ENCODE data around the gene ARHGAP8.

The ARHGAP8 gene

GRCh38 chr22:44884562-44884961 lies 132.2 kb downstream of the ARHGAP8 start:
- TF ChIP-seq FOXP2 (optimal IDR thresholded peaks at IDR 0.05; ENCODE audit: control extremely low read depth, extremely low read length, insufficient read depth) (no peak), POLR2AphosphoS5 (IDR thresholded peaks at IDR 0.05; ENCODE audit: borderline replicate concordance, low read depth, low read length) (no peak), EZH2 (IDR thresholded peaks at IDR 0.05) (no peak)

GRCh38 chr22:44884968-44885805 lies 132.8 kb downstream of the ARHGAP8 start:
- H3K36me3 ChIP-seq (ENCODE audit: insufficient read depth, low read length), result no peaks in the 10 kb centered on the region
- H3K9ac ChIP-seq (ENCODE audit: insufficient read length), result no peak overlapping the region
- no peak for DNase-seq (ENCODE audit: low read depth, low spot score)
- no peaks in the 10 kb centered on the region for H3K9me3 ChIP-seq (ENCODE audit: low read depth, low read length)
- TF ChIP-seq POLR2AphosphoS5 (IDR thresholded peaks at IDR 0.05; ENCODE audit: borderline replicate concordance, low read depth, low read length), result no peak
- TF ChIP-seq FOXP2 (optimal IDR thresholded peaks at IDR 0.05; ENCODE audit: control extremely low read depth, extremely low read length, insufficient read depth), result no peak
- no peak for TF ChIP-seq EZH2 (IDR thresholded peaks at IDR 0.05)
- no peak overlapping the region for H3K4me3 ChIP-seq
- H3K27ac ChIP-seq, result no peak overlapping the region

More at GRCh38 chr22:44884562-44884961, 132.2 kb downstream of the ARHGAP8 start:
- H3K36me3 ChIP-seq (ENCODE audit: insufficient read depth, low read length), result no peaks in the 10 kb centered on the region
- no peaks in the 10 kb centered on the region for H3K9me3 ChIP-seq (ENCODE audit: low read depth, low read length)
- no peak overlapping the region for H3K9ac ChIP-seq (ENCODE audit: insufficient read length)
- no peak overlapping the region for H3K27ac ChIP-seq
- no peak overlapping the region for H3K4me3 ChIP-seq
- no peak for DNase-seq (ENCODE audit: low read depth, low spot score)

GRCh38 chr22:44885806-44886360 lies 133.5 kb downstream of the ARHGAP8 start:
- no peak for DNase-seq (ENCODE audit: low read depth, low spot score)
- Histone ChIP-seq H3K9ac (ENCODE audit: insufficient read length) (no peak overlapping the region), H3K4me3 (no peak overlapping the region), H3K27ac (no peak overlapping the region), H3K9me3 (ENCODE audit: low read depth, low read length) (no peaks in the 10 kb centered on the region), H3K36me3 (ENCODE audit: insufficient read depth, low read length) (no peaks in the 10 kb centered on the region)
- no peak for TF ChIP-seq EZH2 (IDR thresholded peaks at IDR 0.05)
- TF ChIP-seq FOXP2 (optimal IDR thresholded peaks at IDR 0.05; ENCODE audit: control extremely low read depth, extremely low read length, insufficient read depth), result no peak
- no peak for TF ChIP-seq POLR2AphosphoS5 (IDR thresholded peaks at IDR 0.05; ENCODE audit: borderline replicate concordance, low read depth, low read length)

- Histone ChIP-seq H3K27ac (no peak overlapping the region), H3K4me3 (no peak overlapping the region), H3K36me3 (ENCODE audit: insufficient read depth, low read length) (no peaks in the 10 kb centered on the region), H3K9me3 (ENCODE audit: low read depth, low read length) (no peaks in the 10 kb centered on the region), H3K9ac (ENCODE audit: insufficient read length) (no peak overlapping the region)
- DNase-seq (ENCODE audit: low read depth, low spot score), result no peak
- TF ChIP-seq POLR2AphosphoS5 (IDR thresholded peaks at IDR 0.05; ENCODE audit: borderline replicate concordance, low read depth, low read length) (no peak), FOXP2 (optimal IDR thresholded peaks at IDR 0.05; ENCODE audit: control extremely low read depth, extremely low read length, insufficient read depth) (no peak), EZH2 (IDR thresholded peaks at IDR 0.05) (no peak)
Observed at GRCh38 chr22:44887941-44888366, 135.6 kb downstream of the ARHGAP8 start.

- no peak overlapping the region for H3K9ac ChIP-seq (ENCODE audit: insufficient read length)
- H3K27ac ChIP-seq, result no peak overlapping the region
- H3K4me3 ChIP-seq, result no peak overlapping the region
- TF ChIP-seq POLR2AphosphoS5 (IDR thresholded peaks at IDR 0.05; ENCODE audit: borderline replicate concordance, low read depth, low read length) (no peak), EZH2 (IDR thresholded peaks at IDR 0.05) (no peak), FOXP2 (optimal IDR thresholded peaks at IDR 0.05; ENCODE audit: control extremely low read depth, extremely low read length, insufficient read depth) (no peak)
- H3K9me3 ChIP-seq (ENCODE audit: low read depth, low read length), result no peaks in the 10 kb centered on the region
- no peaks in the 10 kb centered on the region for H3K36me3 ChIP-seq (ENCODE audit: insufficient read depth, low read length)
- DNase-seq (ENCODE audit: low read depth, low spot score), result no peak
Observed at GRCh38 chr22:44888491-44889254, 136.3 kb downstream of the ARHGAP8 start.

GRCh38 chr22:44889255-44889878 lies 137.0 kb downstream of the ARHGAP8 start:
- H3K4me3 ChIP-seq, result no peak overlapping the region
- H3K27ac ChIP-seq, result no peak overlapping the region
- TF ChIP-seq POLR2AphosphoS5 (IDR thresholded peaks at IDR 0.05; ENCODE audit: borderline replicate concordance, low read depth, low read length), result no peak
- TF ChIP-seq FOXP2 (optimal IDR thresholded peaks at IDR 0.05; ENCODE audit: control extremely low read depth, extremely low read length, insufficient read depth), result no peak
- TF ChIP-seq EZH2 (IDR thresholded peaks at IDR 0.05), result no peak
- no peaks in the 10 kb centered on the region for H3K9me3 ChIP-seq (ENCODE audit: low read depth, low read length)
- no peak overlapping the region for H3K9ac ChIP-seq (ENCODE audit: insufficient read length)
- no peaks in the 10 kb centered on the region for H3K36me3 ChIP-seq (ENCODE audit: insufficient read depth, low read length)
- no peak for DNase-seq (ENCODE audit: low read depth, low spot score)

GRCh38 chr22:44890416-44891292 lies 138.3 kb downstream of the ARHGAP8 start:
- Histone ChIP-seq H3K4me3 (no peak overlapping the region), H3K36me3 (ENCODE audit: insufficient read depth, low read length) (no peaks in the 10 kb centered on the region), H3K27ac (no peak overlapping the region), H3K9ac (ENCODE audit: insufficient read length) (no peak overlapping the region), H3K9me3 (ENCODE audit: low read depth, low read length) (no peaks in the 10 kb centered on the region)
- TF ChIP-seq POLR2AphosphoS5 (IDR thresholded peaks at IDR 0.05; ENCODE audit: borderline replicate concordance, low read depth, low read length) (no peak), EZH2 (IDR thresholded peaks at IDR 0.05) (no peak), FOXP2 (optimal IDR thresholded peaks at IDR 0.05; ENCODE audit: control extremely low read depth, extremely low read length, insufficient read depth) (no peak)
- DNase-seq (ENCODE audit: low read depth, low spot score), result no peak

Measured in SK-N-MC (cell line).